GM03348 (cell line): ENCODE results near the gene MAML2.

Experiments used
- DNase-seq: peaks from one replicate; pipeline ENCODE4 v3.0.0; 2012; ENCODE audit warnings: low spot score

The MAML2 gene

GRCh38 chr11:96067160-96067559, 275.8 kb downstream of the MAML2 start:
- DNase-seq = no peak

- peak; percentile 25 for DNase-seq
Measured at GRCh38 chr11:96065379-96065778, 277.6 kb downstream of the MAML2 start.

- DNase-seq = no peak
Measured at GRCh38 chr11:96063886-96064285, 279.1 kb downstream of the MAML2 start.

- no peak for DNase-seq
Measured at GRCh38 chr11:96063053-96063452, 279.9 kb downstream of the MAML2 start.

GRCh38 chr11:96062134-96062533, 280.9 kb downstream of the MAML2 start:
- no peak for DNase-seq

- no peak for DNase-seq
Measured at GRCh38 chr11:96061730-96062129, 281.3 kb downstream of the MAML2 start.

GRCh38 chr11:96061069-96061468, 281.9 kb downstream of the MAML2 start:
- no peak for DNase-seq

GRCh38 chr11:96057502-96057901, 285.5 kb downstream of the MAML2 start:
- DNase-seq = no peak

GRCh38 chr11:96056576-96056975, 286.4 kb downstream of the MAML2 start:
- DNase-seq = no peak

GRCh38 chr11:96055706-96056387, 287.1 kb downstream of the MAML2 start:
- peak; percentile 53 for DNase-seq

- peak; percentile 44 for DNase-seq
Measured at GRCh38 chr11:96054870-96055705, 287.9 kb downstream of the MAML2 start.

GRCh38 chr11:96052921-96053651, 289.9 kb downstream of the MAML2 start:
- DNase-seq = peak; percentile 20

GRCh38 chr11:96051820-96052219, 291.2 kb downstream of the MAML2 start:
- no peak for DNase-seq

- no peak for DNase-seq
Measured at GRCh38 chr11:96050435-96051182, 292.4 kb downstream of the MAML2 start.

- DNase-seq = peak; percentile 33
Measured at GRCh38 chr11:96049426-96049825, 293.6 kb downstream of the MAML2 start.

GRCh38 chr11:96045622-96046456, 297.2 kb downstream of the MAML2 start:
- DNase-seq = peak; percentile 85

GRCh38 chr11:96044747-96045146, 298.2 kb downstream of the MAML2 start:
- DNase-seq = no peak

GRCh38 chr11:96044311-96044710, 298.7 kb downstream of the MAML2 start:
- no peak for DNase-seq

- no peak for DNase-seq
Measured at GRCh38 chr11:96043291-96043690, 299.7 kb downstream of the MAML2 start.

- no peak for DNase-seq
Measured at GRCh38 chr11:96038046-96038445, 304.9 kb downstream of the MAML2 start.

GRCh38 chr11:96037405-96037949, 305.5 kb downstream of the MAML2 start:
- peak; percentile 41 for DNase-seq
